Suprapubic skin (tissue), 4 donors: Measurements from ENCODE around the gene SERPINB1.

Source experiments
- CTCF ChIP-seq, 2 donors: fragments of 200-600 bp in 1 of 2; fragments of 450-650 bp in 1 of 2; sonication (generic) in 1 of 2; IDR thresholded peaks; one replicate each; pipeline ENCODE4 v1.5.1; 2016 to 2019; ENCODE audit warnings: antibody characterized with exemption in 2 of 2, mild to moderate bottlenecking in 1 of 2, moderate library complexity in 1 of 2
- POLR2A ChIP-seq, 2 donors: fragments of 450-650 bp; IDR thresholded peaks; one replicate each; pipeline ENCODE4 v1.6.1; 2017; ENCODE audit warnings: antibody characterized with exemption in 2 of 2, mild to moderate bottlenecking in 2 of 2, moderate library complexity in 2 of 2
- POLR2AphosphoS5 ChIP-seq, 3 donors: sonication (generic); formaldehyde crosslinking; IDR thresholded peaks; one replicate each; pipeline ENCODE4 v1.6.1; 2017; ENCODE audit warnings: antibody characterized with exemption in 3 of 3

- no peak for TF ChIP-seq POLR2AphosphoS5 (IDR thresholded peaks at IDR 0.05)
- TF ChIP-seq CTCF (IDR thresholded peaks at IDR 0.05): no peak
- no peak for TF ChIP-seq POLR2A (IDR thresholded peaks at IDR 0.05)
Observed at GRCh38 chr6:2862712-2863181, 21.1 kb upstream of the SERPINB1 start.
